Astrocyte (in vitro differentiated cells and primary cell): ENCODE measurements around the gene YIF1A. TPM values are rescaled to one million over a fixed set of nuclear protein-coding genes. Genes with fewer than 3 reads are reported as not detected.

Source experiments
- DNase-seq: peaks from one replicate; pipeline ENCODE4 v3.0.0-alpha.2; 2010; ENCODE audit warnings: low read depth
- FAIRE-seq: peaks from 2 replicates; lab custom pipeline; 2011; peaks lifted over from hg19 to GRCh38; lab: Jason Lieb, UNC
- H2AFZ ChIP-seq: 2 replicates; pipeline ENCODE4 v1.6.0; 2012; ENCODE audit warnings: low read depth, low read length, inconsistent platforms
- H3K27ac ChIP-seq: 2 replicates; pipeline ENCODE4 v1.5.1; 2011; ENCODE audit warnings: low read depth, low read length, inconsistent platforms
- H3K27me3 ChIP-seq: 2 replicates; pipeline ENCODE4 v1.6.0; 2011; ENCODE audit warnings: low read length, inconsistent platforms; ENCODE audit not compliant: insufficient read depth
- H3K36me3 ChIP-seq: 2 replicates; pipeline ENCODE4 v1.5.1; 2011; ENCODE audit warnings: low read length, inconsistent platforms; ENCODE audit not compliant: insufficient read depth
- H3K4me1 ChIP-seq: 2 replicates; pipeline ENCODE4 v1.5.1; 2011; ENCODE audit warnings: low read length, inconsistent platforms; ENCODE audit not compliant: insufficient read depth
- H3K4me2 ChIP-seq: 2 replicates; pipeline ENCODE4 v1.6.0; 2012; ENCODE audit warnings: low read length, inconsistent platforms
- H3K4me3 ChIP-seq: 2 replicates; pipeline ENCODE4 v1.5.1; 2011; ENCODE audit warnings: low read depth, mild to moderate bottlenecking, low read length, inconsistent platforms; ENCODE audit not compliant: insufficient read depth
- H3K79me2 ChIP-seq: 2 replicates; pipeline ENCODE4 v1.6.0; 2012; ENCODE audit warnings: mild to moderate bottlenecking, low read length, inconsistent platforms; ENCODE audit not compliant: insufficient read depth
- H3K9ac ChIP-seq: 2 replicates; pipeline ENCODE4 v1.6.0; 2012; ENCODE audit warnings: mild to moderate bottlenecking, low read length, inconsistent platforms
- H3K9me3 ChIP-seq: 2 replicates; pipeline ENCODE4 v1.5.1; 2012; ENCODE audit warnings: low read depth, mild to moderate bottlenecking, low read length, inconsistent platforms; ENCODE audit not compliant: insufficient read depth
- H4K20me1 ChIP-seq: 2 replicates; pipeline ENCODE4 v1.6.0; 2012; ENCODE audit warnings: low read length, inconsistent platforms; ENCODE audit not compliant: insufficient read depth
- H3K27ac Mint-ChIP-seq: one replicate; pipeline ENCODE4 v1.8.0; 2021; ENCODE audit warnings: mild to moderate bottlenecking, mixed read lengths; ENCODE audit not compliant: unreplicated experiment
- H3K27me3 Mint-ChIP-seq: one replicate; pipeline ENCODE4 v1.8.0; 2021; ENCODE audit warnings: low read depth, mixed read lengths; ENCODE audit not compliant: unreplicated experiment
- H3K36me3 Mint-ChIP-seq: one replicate; pipeline ENCODE4 v1.8.0; 2021; ENCODE audit warnings: low read depth, mixed read lengths; ENCODE audit not compliant: unreplicated experiment
- H3K4me1 Mint-ChIP-seq: one replicate; pipeline ENCODE4 v1.8.0; 2021; ENCODE audit warnings: low read depth, mixed read lengths; ENCODE audit not compliant: unreplicated experiment
- H3K4me3 Mint-ChIP-seq: one replicate; pipeline ENCODE4 v1.8.0; 2021; ENCODE audit warnings: mild to moderate bottlenecking, moderate library complexity, mixed read lengths; ENCODE audit not compliant: unreplicated experiment
- H3K9me3 Mint-ChIP-seq: one replicate; pipeline ENCODE4 v1.8.0; 2021; ENCODE audit warnings: mild to moderate bottlenecking, mixed read lengths; ENCODE audit not compliant: unreplicated experiment
- CTCF ChIP-seq: IDR thresholded peaks from 2 replicates; pipeline ENCODE4 v1.5.1; 2011; ENCODE audit warnings: low read depth, mild to moderate bottlenecking, inconsistent platforms, low read length, moderate library complexity; ENCODE audit not compliant: insufficient read depth
- EZH2 ChIP-seq: IDR thresholded peaks from 2 replicates; pipeline ENCODE4 v1.6.1; 2012; ENCODE audit warnings: mild to moderate bottlenecking, low read length, inconsistent platforms; ENCODE audit not compliant: insufficient read depth
- total RNA-seq: library from RNA; stranded (reverse); gene quantifications from 2 replicates; pipeline ENCODE4 v1.2.1, GENCODE V29; 2021

YIF1A gene
- total RNA-seq, 1 donor from 2014 or later, result 129 TPM

DNA sequence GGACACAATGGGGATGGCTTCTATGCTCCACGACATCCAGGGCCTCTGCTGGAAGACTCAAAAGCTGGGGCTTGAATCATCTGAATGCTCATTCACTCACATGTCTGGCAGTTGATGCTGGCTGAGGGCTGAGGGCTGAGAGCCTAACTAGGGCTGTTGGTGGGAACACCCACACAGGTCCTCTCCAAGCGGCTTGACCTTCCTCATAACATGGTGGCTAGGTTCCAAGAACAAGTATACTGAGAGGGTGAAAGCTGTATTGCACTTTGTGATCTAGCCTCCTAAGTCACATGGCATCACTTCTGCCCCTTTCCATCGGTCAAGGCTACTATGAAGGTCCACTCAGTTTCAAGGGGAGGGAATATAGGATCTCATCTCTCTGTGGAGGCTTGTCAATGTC lies 10.2 kb upstream of the YIF1A start:
- TF ChIP-seq CTCF, result no peak
- TF ChIP-seq EZH2, result no peak
- FAIRE-seq, result no peak
- no peak overlapping the region for H3K9ac ChIP-seq

DNA sequence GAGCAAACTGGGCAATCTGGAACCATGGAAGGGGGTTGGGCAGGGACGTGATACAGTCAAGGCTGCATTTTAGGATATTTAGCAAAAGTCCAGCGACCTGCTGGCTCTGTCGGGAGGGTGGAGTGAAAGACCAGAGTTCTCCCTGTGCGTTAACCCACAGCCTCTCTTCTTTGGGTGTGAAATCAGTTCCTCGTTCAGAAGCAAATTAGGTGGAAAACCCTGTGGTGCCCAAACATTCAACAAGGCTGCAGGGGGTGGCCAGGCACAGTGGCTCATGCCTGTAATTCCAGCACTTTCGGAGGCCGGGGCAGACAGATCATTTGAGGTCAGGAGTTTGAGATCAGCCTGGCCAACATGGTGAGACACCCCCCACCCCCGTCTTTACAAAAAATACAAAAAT lies 8.7 kb upstream of the YIF1A start:
- DNase-seq, result no peak
- no peak for TF ChIP-seq EZH2
- no peak for TF ChIP-seq CTCF
- no peak overlapping the region for H3K4me2 ChIP-seq
- Mint-ChIP-seq H3K27ac (no peak overlapping the region), H3K4me3 (no peak overlapping the region), H3K27me3 (peaks cover 27% of the 10 kb centered on the region), H3K36me3 (peaks cover 2% of the 10 kb centered on the region), H3K9me3 (no peaks in the 10 kb centered on the region), H3K4me1 (peaks cover under 1% of the 10 kb centered on the region)
- H3K9ac ChIP-seq, result no peak overlapping the region
- no peaks in the 10 kb centered on the region for H3K9me3 ChIP-seq
- no peak overlapping the region for H3K4me3 ChIP-seq
- no peak overlapping the region for H2AFZ ChIP-seq
- FAIRE-seq, result no peak
- H3K79me2 ChIP-seq, result no peaks in the 10 kb centered on the region
- H4K20me1 ChIP-seq, result no peaks in the 10 kb centered on the region
- no peaks in the 10 kb centered on the region for H3K4me1 ChIP-seq
- H3K27ac ChIP-seq, result no peak overlapping the region
- no peaks in the 10 kb centered on the region for H3K36me3 ChIP-seq
- H3K27me3 ChIP-seq, result peaks cover 20% of the 10 kb centered on the region

More for the DNA sequence above, 10.2 kb upstream of the YIF1A start:
- H3K79me2 ChIP-seq, result no peaks in the 10 kb centered on the region
- H3K27me3 ChIP-seq, result peaks cover 9% of the 10 kb centered on the region
- no peaks in the 10 kb centered on the region for H3K9me3 ChIP-seq
- H3K36me3 Mint-ChIP-seq, result peaks cover 2% of the 10 kb centered on the region
- H3K4me2 ChIP-seq, result no peak overlapping the region
- H3K4me3 Mint-ChIP-seq, result peak overlapping the region; percentile 50
- no peak overlapping the region for H3K27ac ChIP-seq
- no peaks in the 10 kb centered on the region for H3K36me3 ChIP-seq
- no peak overlapping the region for H3K27ac Mint-ChIP-seq
- DNase-seq, result no peak
- H3K4me1 ChIP-seq, result no peaks in the 10 kb centered on the region
- no peaks in the 10 kb centered on the region for H3K9me3 Mint-ChIP-seq
- peaks cover 18% of the 10 kb centered on the region for H3K27me3 Mint-ChIP-seq
- no peaks in the 10 kb centered on the region for H4K20me1 ChIP-seq
- H3K4me3 ChIP-seq, result no peak overlapping the region
- no peaks in the 10 kb centered on the region for H3K4me1 Mint-ChIP-seq
- H2AFZ ChIP-seq, result no peak overlapping the region
